HG02798 (cell line): ENCODE data around the gene GJA1.
"Not testable (repeated sequence)": the region's sequence is repeated elsewhere in the genome, so short reads cannot be mapped to it uniquely, and the experiment has no call there.

Experiments used
- ATAC-seq: cut with Tn5 transposase; IDR thresholded peaks from one replicate; pipeline ENCODE4 v1.9.1; 2021; ENCODE audit warnings: mild to moderate bottlenecking; ENCODE audit not compliant: unreplicated experiment, poor library complexity

The GJA1 gene

DNA sequence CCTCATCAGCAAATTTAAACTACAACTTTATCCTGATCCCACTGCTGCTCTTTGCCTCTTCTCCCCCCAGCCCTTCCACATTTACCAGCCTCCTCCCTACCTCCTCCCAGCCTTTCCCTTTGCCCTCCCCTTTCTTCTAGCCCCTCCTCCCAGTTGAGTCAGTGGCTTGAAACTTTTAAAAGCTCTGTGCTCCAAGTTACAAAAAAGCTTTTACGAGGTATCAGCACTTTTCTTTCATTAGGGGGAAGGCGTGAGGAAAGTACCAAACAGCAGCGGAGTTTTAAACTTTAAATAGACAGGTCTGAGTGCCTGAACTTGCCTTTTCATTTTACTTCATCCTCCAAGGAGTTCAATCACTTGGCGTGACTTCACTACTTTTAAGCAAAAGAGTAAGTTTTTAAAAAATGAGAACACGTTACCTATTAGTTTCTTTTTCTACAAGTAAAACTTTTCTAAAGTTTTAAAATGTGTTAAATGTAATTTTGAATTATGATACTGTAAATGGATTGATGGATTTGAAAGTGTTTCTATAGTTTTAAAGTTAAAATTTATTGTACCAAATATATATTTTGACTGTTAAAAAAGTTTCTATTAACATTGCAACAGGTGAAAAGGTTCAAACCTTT is at the start of gene GJA1:
Gene GJA1 (plus strand): TSS at position 203 of the 626 bp plus-strand sequence. CDS start 11,202 bp downstream, outside the sequence.
- ATAC-seq, result no peak

DNA sequence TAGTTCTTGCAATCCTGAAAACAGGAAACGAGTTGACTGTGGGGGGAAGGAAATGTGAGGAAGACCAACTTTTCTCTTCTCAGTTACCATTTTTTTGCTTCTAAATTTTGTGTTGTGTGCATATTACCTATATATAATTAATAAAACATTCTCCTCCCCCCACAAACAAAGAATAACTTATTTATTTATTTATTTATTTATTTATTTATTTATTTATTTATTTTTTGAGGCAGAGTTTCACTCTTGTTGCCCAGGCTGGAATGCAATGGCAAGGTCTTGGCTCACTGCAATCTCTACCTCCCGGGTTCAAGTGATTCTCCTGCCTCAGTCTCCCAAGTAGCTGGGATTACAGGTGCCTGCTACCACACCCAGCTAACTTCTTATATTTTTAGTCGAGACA is 48.9 kb upstream of the GJA1 start:
- ATAC-seq, result not testable (repeated sequence)

DNA sequence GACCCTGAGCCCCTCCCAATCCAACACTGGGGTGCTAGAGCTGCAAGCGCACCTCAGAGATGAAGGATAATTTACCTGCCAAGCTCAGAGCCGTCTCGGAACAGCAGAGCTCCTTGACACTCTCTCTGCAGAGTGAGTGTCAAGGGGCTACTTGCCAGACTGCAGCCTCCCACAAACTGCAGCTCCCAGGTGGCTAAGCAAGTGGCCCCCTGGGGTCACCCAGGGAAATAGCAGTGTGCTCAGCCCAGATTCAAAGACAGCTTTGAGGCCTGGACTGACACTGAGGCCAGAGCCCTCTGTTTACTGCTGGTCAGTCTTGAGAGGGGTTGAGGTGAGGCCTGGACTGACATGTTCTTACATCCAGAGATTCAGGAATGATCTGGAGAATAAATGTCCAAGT is 46.0 kb upstream of the GJA1 start:
- no peak for ATAC-seq

GRCh38 chr6:121393731-121394505 is 41.5 kb upstream of the GJA1 start:
- no peak for ATAC-seq

- no peak for ATAC-seq
Measured at GRCh38 chr6:121395736-121396135, 39.7 kb upstream of the GJA1 start.

DNA sequence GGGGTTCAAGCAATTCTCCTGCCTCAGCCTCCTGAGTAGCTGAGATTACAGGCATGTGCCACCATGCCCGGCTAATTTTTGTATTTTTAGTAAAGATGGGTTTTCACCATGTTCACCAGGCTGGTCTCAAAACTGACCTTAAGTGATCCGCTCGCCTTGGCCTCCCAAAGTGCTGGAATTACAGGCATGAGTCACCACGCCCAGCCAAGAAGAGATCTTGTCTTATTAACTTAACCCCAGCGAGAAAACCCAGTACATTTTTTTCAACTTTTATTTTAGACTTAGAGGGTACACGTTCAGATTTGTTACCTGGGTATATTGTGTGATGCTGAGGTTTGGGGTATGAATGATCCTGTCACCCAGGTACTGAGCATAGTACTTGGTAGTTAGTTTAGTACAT is 38.3 kb upstream of the GJA1 start:
- ATAC-seq, result not testable (repeated sequence)

GRCh38 chr6:121398127-121398526 is 37.3 kb upstream of the GJA1 start:
- ATAC-seq, result no peak

DNA sequence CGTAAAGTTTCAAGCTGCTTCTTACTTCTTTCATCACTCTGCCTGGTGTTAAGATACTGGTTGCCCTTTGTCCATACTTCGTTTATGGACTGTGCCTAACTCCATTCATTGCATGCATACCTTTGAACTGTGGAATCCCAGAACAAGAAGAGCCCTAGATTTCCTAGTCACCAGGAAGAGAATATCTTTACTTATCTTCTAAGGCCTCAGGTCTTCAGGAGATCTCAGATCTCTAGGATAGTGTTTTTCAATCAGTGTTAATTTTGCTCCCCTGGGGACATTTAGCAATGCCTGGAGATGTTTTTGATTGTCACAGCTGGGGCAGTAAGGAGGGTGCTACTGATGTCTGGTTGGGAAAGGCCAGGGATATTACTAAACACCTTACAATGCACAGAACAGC is 35.5 kb upstream of the GJA1 start:
- no peak for ATAC-seq

- ATAC-seq, result no peak
Measured at GRCh38 chr6:121403964-121404363, 31.5 kb upstream of the GJA1 start.

GRCh38 chr6:121405306-121405705 is 30.1 kb upstream of the GJA1 start:
- ATAC-seq, result no peak

- ATAC-seq, result no peak
Measured at GRCh38 chr6:121408321-121408720, 27.1 kb upstream of the GJA1 start.

GRCh38 chr6:121413879-121414278 is 21.6 kb upstream of the GJA1 start:
- ATAC-seq, result no peak

- ATAC-seq, result no peak
Measured at GRCh38 chr6:121418346-121418745, 17.1 kb upstream of the GJA1 start.

DNA sequence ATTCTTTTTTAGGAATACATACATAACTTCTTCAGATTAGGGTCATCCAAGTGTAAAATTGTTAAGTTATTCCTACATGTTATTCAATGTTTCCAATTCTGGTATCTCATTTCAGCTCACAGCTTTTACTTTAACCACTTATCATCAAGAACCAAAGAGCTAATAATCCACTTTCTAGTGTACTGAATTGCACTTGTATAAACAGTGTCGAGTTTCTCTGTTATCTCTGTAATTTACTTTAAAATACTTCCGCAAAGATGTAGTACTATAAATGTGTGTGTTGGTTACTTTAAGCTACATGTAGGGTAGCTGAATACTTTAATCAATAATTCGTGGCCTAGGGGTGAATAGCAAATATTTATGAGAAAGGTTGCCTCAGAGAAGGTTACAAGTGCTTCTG is 8.8 kb upstream of the GJA1 start:
- no peak for ATAC-seq

- no peak for ATAC-seq
Measured at GRCh38 chr6:121428872-121429756, 6.3 kb upstream of the GJA1 start.

GRCh38 chr6:121430514-121431460 is 4.7 kb upstream of the GJA1 start:
- no peak for ATAC-seq

- ATAC-seq, result not testable (repeated sequence)
Measured at GRCh38 chr6:121431776-121432175, 3.7 kb upstream of the GJA1 start.

GRCh38 chr6:121434037-121434770 is 1.2 kb upstream of the GJA1 start:
- ATAC-seq, result no peak

DNA sequence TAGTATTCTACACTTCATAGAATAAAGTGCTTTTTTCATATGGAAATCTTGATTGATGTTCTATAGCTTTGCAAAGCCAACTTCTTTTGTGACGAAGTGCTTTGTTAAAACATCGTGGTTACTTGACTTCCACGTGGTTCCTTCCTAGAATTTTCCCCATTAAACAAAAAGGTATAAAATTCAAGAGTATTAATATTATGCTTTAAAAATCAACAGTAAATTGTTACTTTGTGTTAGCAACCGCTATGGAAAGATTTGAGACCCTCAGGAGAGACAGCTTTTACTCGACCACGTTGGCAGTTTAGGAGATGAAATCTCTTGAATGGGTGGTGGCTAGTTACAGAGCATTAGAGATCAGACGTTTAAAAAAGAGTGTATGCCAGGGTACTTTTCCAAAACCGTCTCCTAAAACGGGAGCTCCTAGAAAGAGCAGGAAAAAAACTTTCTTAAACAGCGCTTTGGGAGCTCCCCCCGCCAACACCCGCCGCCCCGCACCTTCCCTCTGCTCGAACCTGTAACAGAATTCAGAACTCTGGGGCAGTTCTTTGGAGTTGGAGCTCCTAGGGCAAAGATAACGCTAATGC is 920 bp downstream of the GJA1 start:
- ATAC-seq, result no peak
